Measurements from ENCODE around the gene NPAS3.

NPAS3 gene

GRCh38 chr14:32933629-32934072 lies 5.0 kb upstream of the NPAS3 start:
- peak; percentile 24; the same call in 1 of the 2 replicates for TF ChIP-seq CTCF (conservative IDR thresholded peaks at IDR 0.05)
- no peak overlapping the region for H3K27ac ChIP-seq

- no peak overlapping the region for H3K27ac ChIP-seq
- TF ChIP-seq CTCF (conservative IDR thresholded peaks at IDR 0.05) = no peak
These were observed 4.4 kb upstream of the NPAS3 start for GRCh38 chr14:32934073-32934880.

GRCh38 chr14:32934881-32935633 lies 3.6 kb upstream of the NPAS3 start:
- TF ChIP-seq CTCF (conservative IDR thresholded peaks at IDR 0.05) = no peak
- H3K27ac ChIP-seq = no peak overlapping the region

GRCh38 chr14:32939254-32940065 lies 781 bp downstream of the NPAS3 start:
- peak overlapping the region; percentile 78 for H3K27ac ChIP-seq
- no peak for TF ChIP-seq CTCF (conservative IDR thresholded peaks at IDR 0.05)

- H3K27ac ChIP-seq = peak overlapping the region; percentile 78
- no peak for TF ChIP-seq CTCF (conservative IDR thresholded peaks at IDR 0.05)
These were observed 1.5 kb downstream of the NPAS3 start for GRCh38 chr14:32940066-32940651.

GRCh38 chr14:32940711-32941667 lies 2.3 kb downstream of the NPAS3 start:
- no peak for TF ChIP-seq CTCF (conservative IDR thresholded peaks at IDR 0.05)
- H3K27ac ChIP-seq = no peak overlapping the region

Data from VCaP (cell line).